Measurements from ENCODE around the gene FGF12. TPM values are rescaled to one million over a fixed set of nuclear protein-coding genes. Genes with fewer than 3 reads are reported as not detected.

The FGF12 gene
- total and polyA plus RNA-seq, 11 donors, result 21.8 to 420 (median 265) TPM

GRCh38 chr3:192262001-192262400 is 465.3 kb downstream of the FGF12 start:
- 71 to 83% (median 79%) methylated on average over 4 of the region's 4 CpGs for WGBS, 4 donors
- intact Hi-C loops (cut with DNase I), result no loop called here
- no peak for ATAC-seq

GRCh38 chr3:192261135-192261534 is 466.2 kb downstream of the FGF12 start:
- Histone ChIP-seq H3K27me3 (no peaks in the 10 kb centered on the region), H3K27ac (no peak overlapping the region), H3K4me1 (peaks cover 0 to 12% (median 0%) of the 10 kb centered on the region in 12 donors), H3K9me3 (no peaks in the 10 kb centered on the region), H3K36me3 (no peaks in the 10 kb centered on the region), H3K4me3 (no peak overlapping the region)
- 59 to 76% (median 67%) methylated on average over 3 of the region's 3 CpGs for WGBS, 4 donors
- ATAC-seq, result peak in 2 of 4 donors; percentile 42 to 53
- no peak for DNase-seq
- intact Hi-C loops (cut with DNase I), result no loop called here
- TF ChIP-seq POLR2A (IDR thresholded peaks at IDR 0.05) (no peak), CTCF (IDR thresholded peaks at IDR 0.05) (no peak)

More at GRCh38 chr3:192262001-192262400, 465.3 kb downstream of the FGF12 start:
- no peak overlapping the region for H3K4me3 ChIP-seq
- H3K27ac ChIP-seq, result no peak overlapping the region
- H3K4me1 ChIP-seq, result peaks cover 0 to 12% (median 0%) of the 10 kb centered on the region in 12 donors
- no peaks in the 10 kb centered on the region for H3K27me3 ChIP-seq
- no peak for DNase-seq
- TF ChIP-seq CTCF (IDR thresholded peaks at IDR 0.05) (no peak), POLR2A (IDR thresholded peaks at IDR 0.05) (no peak)
- H3K9me3 ChIP-seq, result no peaks in the 10 kb centered on the region
- H3K36me3 ChIP-seq, result no peaks in the 10 kb centered on the region

- Histone ChIP-seq H3K9me3 (no peaks in the 10 kb centered on the region), H3K4me3 (no peak overlapping the region), H3K27me3 (no peaks in the 10 kb centered on the region), H3K36me3 (no peaks in the 10 kb centered on the region), H3K4me1 (peaks cover 0 to 12% (median 0%) of the 10 kb centered on the region in 12 donors), H3K27ac (no peak overlapping the region)
- ATAC-seq (peak in 2 of 4 donors; percentile 16 to 36), DNase-seq (no peak)
- TF ChIP-seq CTCF (IDR thresholded peaks at IDR 0.05) (no peak), POLR2A (IDR thresholded peaks at IDR 0.05) (no peak)
- intact Hi-C loops (cut with DNase I), result no loop called here
- WGBS, 4 donors, result 83 to 85% (median 83%) methylated on average over 5 of the region's 5 CpGs
These were observed 467.0 kb downstream of the FGF12 start for GRCh38 chr3:192260116-192261010.

- 43 to 55% (median 53%) methylated on average over 3 of the region's 3 CpGs for WGBS, 4 donors
- no peak for TF ChIP-seq CTCF (IDR thresholded peaks at IDR 0.05)
- TF ChIP-seq POLR2A (IDR thresholded peaks at IDR 0.05), result no peak
- H3K36me3 ChIP-seq, result no peaks in the 10 kb centered on the region
- DNase-seq (no peak), ATAC-seq (no peak)
- peaks cover 0 to 12% (median 0%) of the 10 kb centered on the region in 12 donors for H3K4me1 ChIP-seq
- H3K4me3 ChIP-seq, result no peak overlapping the region
- H3K9me3 ChIP-seq, result no peaks in the 10 kb centered on the region
- H3K27me3 ChIP-seq, result no peaks in the 10 kb centered on the region
- H3K27ac ChIP-seq, result no peak overlapping the region
- intact Hi-C loops (cut with DNase I), result no loop called here
These were observed 467.7 kb downstream of the FGF12 start for GRCh38 chr3:192259661-192260060.
